K562 (cell line): ENCODE results near the gene RNF223. TPM values are rescaled to one million over a fixed set of nuclear protein-coding genes. Genes with fewer than 3 reads are reported as not detected.
A peak's percentile ranks its signal among the peaks of the same experiment; 100 is the strongest.
"Not testable (repeated sequence)": the region's sequence is repeated elsewhere in the genome, so short reads cannot be mapped to it uniquely, and the experiment has no call there.

Experiments used
- ATAC-seq: fragments of 200-7000 bp; cut with Tn5 transposase; 3 replicates; pipeline ENCODE4 v1.9.1; 2020; ENCODE audit warnings: moderate library complexity
- BruUV-seq: library from RNA; stranded (reverse); fragments of 400-500 nt; replicated peaks from 2 replicates; lab custom pipeline; 2021; lab: Mats Ljungman, UMichigan
- CTCF ChIA-PET: fragments of 300-600 bp; formaldehyde crosslinking; extraction: SDS; loops from one replicate; lab custom pipeline; 2021; ENCODE audit warnings: low intra/inter-chr PET ratio; lab: Yijun Ruan, JAX
- POLR2A ChIA-PET: fragments of 300-600, 350-650 bp; sonication (Branson Sonifier 250); formaldehyde crosslinking; extraction: SDS; loops from one replicate; lab custom pipeline; 2021; ENCODE audit warnings: antibody characterized with exemption, inconsistent platforms; lab: Yijun Ruan, JAX
- DNase-seq, 4 experiments: peaks; one replicate each; pipeline versions ENCODE4 v3.0.0 to v3.0.0-alpha.2; 2011 to 2018; ENCODE audit warnings: low spot score in 3 of 4, mixed read lengths in 3 of 4; ENCODE audit errors: extremely low read depth in 1 of 4
- FAIRE-seq: peaks from 2 replicates; lab custom pipeline; 2011; peaks lifted over from hg19 to GRCh38; lab: Jason Lieb, UNC
- H2AFZ ChIP-seq: 2 replicates; pipeline ENCODE4 v1.6.0; 2011; ENCODE audit warnings: low read depth, low read length, control low read depth, inconsistent platforms
- H3K27ac ChIP-seq: fragments of 200-600 bp; 3 replicates; pipeline ENCODE4 v1.8.0; 2011; ENCODE audit warnings: low read depth, mild to moderate bottlenecking, control low read depth, inconsistent platforms, low read length, moderate library complexity, mixed read lengths; ENCODE audit errors: extremely low read depth
- H3K27me3 ChIP-seq, 2 experiments: fragments of 300-600 bp in 1 of 2; 2 replicates in 1 of 2; 3 replicates in 1 of 2; pipeline versions ENCODE4 v1.6.0 to v1.8.0; 2011; ENCODE audit warnings: inconsistent platforms in 2 of 2, low read length in 2 of 2, mild to moderate bottlenecking in 1 of 2, mixed read lengths in 1 of 2, moderate library complexity in 1 of 2; ENCODE audit not compliant: control insufficient read depth in 2 of 2, insufficient read depth in 2 of 2
- H3K36me3 ChIP-seq: fragments of 300-600 bp; 3 replicates; pipeline ENCODE4 v1.8.0; 2011; ENCODE audit warnings: mild to moderate bottlenecking, low read length, inconsistent platforms; ENCODE audit not compliant: control insufficient read depth, insufficient read depth
- H3K4me1 ChIP-seq, 2 experiments: fragments of 200-600 bp in 1 of 2; replicated peaks in 1 of 2; 2 replicates in 1 of 2; 3 replicates in 1 of 2; pipeline versions ENCODE4 v1.5.1 to v1.8.0; 2011; ENCODE audit warnings: inconsistent platforms in 2 of 2, low read length in 2 of 2, mild to moderate bottlenecking in 1 of 2, mixed read lengths in 1 of 2, moderate library complexity in 1 of 2; ENCODE audit not compliant: control insufficient read depth in 2 of 2, insufficient read depth in 2 of 2
- H3K4me2 ChIP-seq: 2 replicates; pipeline ENCODE4 v1.6.1; 2011; ENCODE audit warnings: low read length, control low read depth, inconsistent platforms, mixed read lengths; ENCODE audit not compliant: insufficient read depth
- H3K4me3 ChIP-seq: fragments of 200-600 bp; sonication (generic), shearing (Covaris generic); 2 replicates; pipeline ENCODE4 v1.5.1; 2016; ENCODE audit warnings: control low read depth, inconsistent platforms
- H3K79me2 ChIP-seq: fragments of 200-600 bp; 3 replicates; pipeline ENCODE4 v1.8.0; 2011; ENCODE audit warnings: low read length, inconsistent platforms; ENCODE audit not compliant: control insufficient read depth, insufficient read depth
- H3K9ac ChIP-seq, 2 experiments: 2 replicates each; pipeline versions ENCODE4 v1.6.0 to v1.6.1; 2011; ENCODE audit warnings: low read depth in 2 of 2, low read length in 2 of 2, control low read depth in 1 of 2, inconsistent platforms in 1 of 2, mild to moderate bottlenecking in 1 of 2, mixed read lengths in 1 of 2; ENCODE audit not compliant: insufficient read depth in 1 of 2
- H3K9me1 ChIP-seq: one replicate; pipeline ENCODE4 v1.6.0; 2011; ENCODE audit warnings: inconsistent platforms, mild to moderate bottlenecking, low read length, moderate library complexity; ENCODE audit not compliant: control insufficient read depth, insufficient read depth
- H3K9me3 ChIP-seq: replicated peaks from 2 replicates; pipeline ENCODE4 v1.5.1; 2011; ENCODE audit warnings: low read depth, low read length, inconsistent platforms; ENCODE audit not compliant: control insufficient read depth, insufficient read depth
- H4K20me1 ChIP-seq: replicated peaks from 2 replicates; pipeline ENCODE4 v1.6.1; 2011; ENCODE audit warnings: low read length, inconsistent platforms, mixed read lengths; ENCODE audit not compliant: control insufficient read depth, insufficient read depth
- ARID1B ChIP-seq: fragments of 450-650 bp; IDR thresholded peaks from 2 replicates; pipeline ENCODE4 v1.6.1; 2016; ENCODE audit warnings: antibody characterized with exemption, mild to moderate bottlenecking, inconsistent platforms
- ATF7 ChIP-seq: fragments of 450-650 bp; IDR thresholded peaks from 2 replicates; pipeline ENCODE4 v1.7.1; 2014; ENCODE audit warnings: mild to moderate bottlenecking, moderate library complexity
- NFXL1 ChIP-seq: fragments of 450-650 bp; formaldehyde crosslinking; IDR thresholded peaks from 2 replicates; pipeline ENCODE4 v1.4.0; 2021; ENCODE audit warnings: mild to moderate bottlenecking
- ZNF121 ChIP-seq: sonication (generic); formaldehyde crosslinking; conservative IDR thresholded peaks from 2 replicates; pipeline ENCODE4 v1.8.0; 2022; ENCODE audit warnings: missing genetic modification reagents
- ZNF311 ChIP-seq: fragments of 250-450 bp; sonication (Bioruptor Pico); IDR thresholded peaks from 2 replicates; pipeline ENCODE4 v1.4.0; 2020; ENCODE audit warnings: mild to moderate bottlenecking, moderate library complexity
- WGBS: fragments of 100-300 bp; shearing (Covaris generic); methylation state at CpG from one replicate; pipeline ENCODE4 v1.1.6; 2016; ENCODE audit warnings: low coverage, mixed read lengths; ENCODE audit not compliant: insufficient coverage; ENCODE audit errors: missing lambda C conversion rate; 5-methylcytosine and 5-hydroxymethylcytosine counted together
- in situ Hi-C: fragments of 300-500 bp; cut with MboI; formaldehyde crosslinking; loops from 4 replicates; pipeline ENCODE4 v1.15.0; 2018; ENCODE audit warnings: inconsistent platforms, mixed read lengths
- intact Hi-C: fragments of 100-400 bp; cut with micrococcal nuclease; formaldehyde crosslinking; loops from 2 replicates; pipeline ENCODE4 v1.14.2; 2022
- polyA plus RNA-seq, 8 experiments: library from polyadenylated mRNA; depleted of rRNA in 4 of 8; stranded (reverse) in 5 of 8; unstranded in 3 of 8; fragments of >200 nt; fragmentation: Nextera tagmentation in 2 of 8; fragmentation: Illumina TruSeq in 1 of 8; extraction: Ambion mirVana in 2 of 8; extraction: Trizol in 1 of 8; gene quantifications; 2 replicates each; pipeline versions ENCODE4 v1.2.1 to v1.2.3, GENCODE V29; 2011 to 2014; ENCODE audit warnings: inconsistent platforms in 1 of 8, missing spikeins in 1 of 8
- total RNA-seq, 7 experiments: library from RNA; depleted of rRNA in 6 of 7; stranded (reverse); fragments of >200 nt in 6 of 7; fragmentation: Illumina TruSeq in 2 of 7; extraction: Trizol in 2 of 7; gene quantifications; 2 replicates each; pipeline versions ENCODE4 v1.2.1 to v1.2.3, GENCODE V29; 2011 to 2021; ENCODE audit warnings: low replicate concordance in 1 of 7

RNF223 gene
- total and polyA plus RNA-seq, 9 of the 15 experiments (the other 6 are each of a cell fraction or from before 2014, with no cell fraction given): 0.04 to 0.32 TPM; not detected in 7

DNA sequence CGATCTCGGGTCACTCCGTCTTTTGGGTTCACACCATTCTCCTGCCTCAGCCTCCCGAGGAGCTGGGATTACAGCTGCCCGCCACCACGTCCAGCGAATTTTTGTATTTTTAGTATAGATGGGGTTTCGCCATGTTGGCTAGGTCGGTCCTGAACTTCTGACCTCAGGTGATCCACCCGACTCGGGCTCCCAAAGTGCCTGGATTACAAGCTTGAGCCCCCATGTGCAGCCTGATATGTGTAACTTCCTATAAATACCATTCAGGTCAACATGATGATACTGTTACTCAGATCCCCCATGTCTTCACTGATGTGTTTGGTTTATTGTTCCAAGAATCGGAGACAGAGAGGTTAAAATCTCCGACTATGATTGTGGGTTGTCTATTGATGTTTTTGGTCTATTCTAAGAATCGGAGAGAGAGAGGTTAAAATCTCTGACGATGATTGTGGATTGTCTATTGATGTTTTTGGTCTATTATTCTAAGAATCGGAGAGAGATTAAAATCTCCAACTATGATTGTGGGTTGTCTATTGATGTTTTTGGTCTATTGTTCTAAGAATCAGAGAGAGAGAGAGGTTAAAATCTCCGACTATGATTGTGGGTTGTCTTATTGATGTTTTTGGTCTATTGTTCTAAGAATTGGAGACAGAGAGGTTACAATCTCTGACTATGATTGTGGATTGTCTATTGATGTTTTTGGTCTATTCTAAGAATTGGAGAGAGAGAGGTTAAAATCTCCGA, 24.7 kb upstream of the RNF223 start:
- ChIA-PET CTCF (no interaction called here), POLR2A (no interaction called here)
- WGBS: 88% methylated on average over 18 of the region's 18 CpGs
- Histone ChIP-seq H3K79me2 (peaks cover 7% of the 10 kb centered on the region; the same call in 2 of the 3 replicates), H3K9me3 (peaks cover 2% of the 10 kb centered on the region; the same call in 1 of the 2 replicates), H3K4me2 (no peak overlapping the region), H2AFZ (no peak overlapping the region), H3K9me1 (no peaks in the 10 kb centered on the region), H3K36me3 (no peaks in the 10 kb centered on the region; the same call in 2 of the 3 replicates), H3K4me3 (no peak overlapping the region), H3K9ac (no peak overlapping the region), H3K4me1 (no peaks in the 10 kb centered on the region), H4K20me1 (no peaks in the 10 kb centered on the region), H3K27ac (no peak overlapping the region), H3K27me3 (no peaks in the 10 kb centered on the region)
- no peak for FAIRE-seq
- DNase-seq: no peak
- TF ChIP-seq ARID1B (no peak), ZNF311 (no peak), ATF7 (no peak), NFXL1 (CRISPR knock-in tag) (no peak)
- TSS peak; percentile 10 for BruUV-seq
- in situ Hi-C loops: no loop called here
- ATAC-seq: no peak
- intact Hi-C loops: no loop called here

DNA sequence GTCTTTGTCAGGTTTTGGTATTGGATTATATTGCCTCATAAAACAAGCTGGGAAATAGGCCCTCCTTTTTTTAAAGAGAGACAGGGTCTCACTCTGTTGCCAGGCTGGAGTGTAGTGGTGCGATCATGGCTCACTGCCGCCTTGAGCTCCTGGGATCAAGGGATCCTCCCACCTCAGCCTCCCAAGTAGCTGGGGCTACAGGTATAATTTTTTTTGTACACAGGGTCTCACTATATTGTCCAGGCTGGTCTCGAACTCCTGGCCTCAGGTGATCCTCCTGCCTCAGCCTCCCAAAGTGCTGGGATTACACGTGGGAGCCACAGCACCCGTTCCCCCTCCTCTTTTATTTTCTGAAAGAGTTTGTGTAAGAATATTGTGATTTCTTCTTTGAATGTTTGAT, 22.0 kb upstream of the RNF223 start:
- H3K4me3 ChIP-seq, CTCF ChIA-PET, FAIRE-seq, POLR2A ChIA-PET, ATAC-seq, H2AFZ ChIP-seq, H3K9me3 ChIP-seq, H3K9ac ChIP-seq, H3K9me1 ChIP-seq, H3K27ac ChIP-seq, H3K27me3 ChIP-seq, H3K79me2 ChIP-seq, H3K4me2 ChIP-seq, H4K20me1 ChIP-seq, in situ Hi-C loops, DNase-seq, H3K36me3 ChIP-seq, intact Hi-C loops, BruUV-seq: not testable (repeated sequence)
- TF ChIP-seq ZNF121: peak; percentile 65
- 87% methylated on average over 5 of the region's 5 CpGs for WGBS
- peaks cover 0 to 15% of the 10 kb centered on the region in 2 experiments; a peak in 3 of 5 replicates for H3K4me1 ChIP-seq
